ENCODE data around the gene PNKD.

- TF ChIP-seq CTCF (IDR thresholded peaks at IDR 0.05; ENCODE audit: low read depth, low read length, poor library complexity, severe bottlenecking) (no peak), EZH2phosphoT487 (IDR thresholded peaks at IDR 0.05; ENCODE audit: borderline replicate concordance, low read length) (no peak)
These were observed 43.0 kb downstream of the PNKD start for GRCh38 chr2:218313356-218313755.
